ENCODE data around the gene CMC2. TPM values are rescaled to one million over a fixed set of nuclear protein-coding genes. Genes with fewer than 3 reads are reported as not detected.

CMC2 gene
- total and polyA plus RNA-seq, 2 of the 13 experiments (the other 11 are each of a cell fraction or from before 2014, with no cell fraction given): 116 to 129 TPM

- TF ChIP-seq ZNF546 (CRISPR knock-in tag; conservative IDR thresholded peaks at IDR 0.05): peak; percentile 64; the same call in 1 of the 2 replicates
- TF ChIP-seq FOXJ3 (CRISPR knock-in tag; IDR thresholded peaks at IDR 0.05; ENCODE audit: borderline replicate concordance): no peak
- no peak for TF ChIP-seq HNRNPH1 (optimal IDR thresholded peaks at IDR 0.05; ENCODE audit: low read depth, low read length)
- no peak for TF ChIP-seq PRPF4 (IDR thresholded peaks at IDR 0.05; ENCODE audit: low read depth, low read length, poor library complexity, severe bottlenecking)
- TF ChIP-seq ZSCAN20 (CRISPR knock-in tag; IDR thresholded peaks at IDR 0.05; ENCODE audit: borderline replicate concordance): no peak; the same call in 1 of the 2 replicates
- TF ChIP-seq ZKSCAN8 (CRISPR knock-in tag; IDR thresholded peaks at IDR 0.05; ENCODE audit: borderline replicate concordance): no peak
- no peak; the same call in 1 of the 2 replicates for TF ChIP-seq TFDP2 (CRISPR knock-in tag; IDR thresholded peaks at IDR 0.05)
- 0 out of 2 replicates have a peak, but pooled peaks have one; percentile 15 for TF ChIP-seq KDM5B (CRISPR knock-in tag; IDR thresholded peaks at IDR 0.05; ENCODE audit: borderline replicate concordance)
- TF ChIP-seq, protein P1, sequence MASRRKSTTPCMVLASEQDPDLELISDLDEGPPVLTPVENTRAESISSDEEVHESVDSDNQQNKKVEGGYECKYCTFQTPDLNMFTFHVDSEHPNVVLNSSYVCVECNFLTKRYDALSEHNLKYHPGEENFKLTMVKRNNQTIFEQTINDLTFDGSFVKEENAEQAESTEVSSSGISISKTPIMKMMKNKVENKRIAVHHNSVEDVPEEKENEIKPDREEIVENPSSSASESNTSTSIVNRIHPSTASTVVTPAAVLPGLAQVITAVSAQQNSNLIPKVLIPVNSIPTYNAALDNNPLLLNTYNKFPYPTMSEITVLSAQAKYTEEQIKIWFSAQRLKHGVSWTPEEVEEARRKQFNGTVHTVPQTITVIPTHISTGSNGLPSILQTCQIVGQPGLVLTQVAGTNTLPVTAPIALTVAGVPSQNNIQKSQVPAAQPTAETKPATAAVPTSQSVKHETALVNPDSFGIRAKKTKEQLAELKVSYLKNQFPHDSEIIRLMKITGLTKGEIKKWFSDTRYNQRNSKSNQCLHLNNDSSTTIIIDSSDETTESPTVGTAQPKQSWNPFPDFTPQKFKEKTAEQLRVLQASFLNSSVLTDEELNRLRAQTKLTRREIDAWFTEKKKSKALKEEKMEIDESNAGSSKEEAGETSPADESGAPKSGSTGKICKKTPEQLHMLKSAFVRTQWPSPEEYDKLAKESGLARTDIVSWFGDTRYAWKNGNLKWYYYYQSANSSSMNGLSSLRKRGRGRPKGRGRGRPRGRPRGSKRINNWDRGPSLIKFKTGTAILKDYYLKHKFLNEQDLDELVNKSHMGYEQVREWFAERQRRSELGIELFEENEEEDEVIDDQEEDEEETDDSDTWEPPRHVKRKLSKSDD (CRISPR knock-in tag; IDR thresholded peaks at IDR 0.05; ENCODE audit: low read depth): no peak; the same call in 1 of the 2 replicates
- TF ChIP-seq ZNF44 (CRISPR knock-in tag; IDR thresholded peaks at IDR 0.05): no peak
- TF ChIP-seq, protein P2, sequence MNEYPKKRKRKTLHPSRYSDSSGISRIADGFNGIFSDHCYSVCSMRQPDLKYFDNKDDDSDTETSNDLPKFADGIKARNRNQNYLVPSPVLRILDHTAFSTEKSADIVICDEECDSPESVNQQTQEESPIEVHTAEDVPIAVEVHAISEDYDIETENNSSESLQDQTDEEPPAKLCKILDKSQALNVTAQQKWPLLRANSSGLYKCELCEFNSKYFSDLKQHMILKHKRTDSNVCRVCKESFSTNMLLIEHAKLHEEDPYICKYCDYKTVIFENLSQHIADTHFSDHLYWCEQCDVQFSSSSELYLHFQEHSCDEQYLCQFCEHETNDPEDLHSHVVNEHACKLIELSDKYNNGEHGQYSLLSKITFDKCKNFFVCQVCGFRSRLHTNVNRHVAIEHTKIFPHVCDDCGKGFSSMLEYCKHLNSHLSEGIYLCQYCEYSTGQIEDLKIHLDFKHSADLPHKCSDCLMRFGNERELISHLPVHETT (CRISPR knock-in tag; conservative IDR thresholded peaks at IDR 0.05): no peak
- TF ChIP-seq YY1 (IDR thresholded peaks at IDR 0.05; ENCODE audit: insufficient read depth, insufficient replicate concordance, low read depth, low read length): peak; percentile 51
- TF ChIP-seq HNF1B (CRISPR knock-in tag; IDR thresholded peaks at IDR 0.05): peak; percentile 37; the same call in 1 of the 2 replicates
- TF ChIP-seq KAT8 (CRISPR knock-in tag; IDR thresholded peaks at IDR 0.05): peak; percentile 48; the same call in 1 of the 2 replicates
- TF ChIP-seq KMT2A (CRISPR knock-in tag; IDR thresholded peaks at IDR 0.05): peak; percentile 56; the same call in 1 of the 2 replicates
Measured at GRCh38 chr16:81035975-81036750, 29.5 kb upstream of the CMC2 start (continued).
